Osteocyte (in vitro differentiated cells): Measurements from ENCODE around the gene ALOX15. TPM values are rescaled to one million over a fixed set of nuclear protein-coding genes. Genes with fewer than 3 reads are reported as not detected.
"Not testable (repeated sequence)": the region's sequence is repeated elsewhere in the genome, so short reads cannot be mapped to it uniquely, and the experiment has no call there.

ENCODE experiments used
- DNase-seq: peaks from one replicate; pipeline ENCODE4 v3.0.0; 2021; ENCODE audit warnings: mixed read lengths; ENCODE audit not compliant: unreplicated experiment; ENCODE audit errors: extremely low spot score
- H3K27ac Mint-ChIP-seq: one replicate; pipeline ENCODE4 v1.8.0; 2021; ENCODE audit warnings: mild to moderate bottlenecking, mixed read lengths; ENCODE audit not compliant: unreplicated experiment
- H3K27me3 Mint-ChIP-seq: one replicate; pipeline ENCODE4 v1.8.0; 2021; ENCODE audit warnings: mixed read lengths; ENCODE audit not compliant: unreplicated experiment
- H3K36me3 Mint-ChIP-seq: one replicate; pipeline ENCODE4 v1.8.0; 2021; ENCODE audit warnings: mixed read lengths; ENCODE audit not compliant: unreplicated experiment
- H3K4me1 Mint-ChIP-seq: one replicate; pipeline ENCODE4 v1.8.0; 2021; ENCODE audit warnings: mixed read lengths; ENCODE audit not compliant: unreplicated experiment
- H3K4me3 Mint-ChIP-seq: one replicate; pipeline ENCODE4 v1.8.0; 2021; ENCODE audit warnings: mild to moderate bottlenecking, moderate library complexity, mixed read lengths; ENCODE audit not compliant: unreplicated experiment
- H3K9me3 Mint-ChIP-seq: one replicate; pipeline ENCODE4 v1.8.0; 2021; ENCODE audit warnings: mixed read lengths; ENCODE audit not compliant: unreplicated experiment
- total RNA-seq: library from RNA; stranded (reverse); gene quantifications from 2 replicates; pipeline ENCODE4 v1.2.1, GENCODE V29; 2021
- TF ChIP-seq, protein P1 (sequence below): fragments of 200-600 bp; sonication (generic); IDR thresholded peaks from 2 replicates; pipeline ENCODE4 v1.5.0; 2021; ENCODE audit warnings: antibody characterized with exemption, mild to moderate bottlenecking, moderate library complexity

The ALOX15 gene
- total RNA-seq, 1 donor from 2014 or later, result not detected

DNA sequence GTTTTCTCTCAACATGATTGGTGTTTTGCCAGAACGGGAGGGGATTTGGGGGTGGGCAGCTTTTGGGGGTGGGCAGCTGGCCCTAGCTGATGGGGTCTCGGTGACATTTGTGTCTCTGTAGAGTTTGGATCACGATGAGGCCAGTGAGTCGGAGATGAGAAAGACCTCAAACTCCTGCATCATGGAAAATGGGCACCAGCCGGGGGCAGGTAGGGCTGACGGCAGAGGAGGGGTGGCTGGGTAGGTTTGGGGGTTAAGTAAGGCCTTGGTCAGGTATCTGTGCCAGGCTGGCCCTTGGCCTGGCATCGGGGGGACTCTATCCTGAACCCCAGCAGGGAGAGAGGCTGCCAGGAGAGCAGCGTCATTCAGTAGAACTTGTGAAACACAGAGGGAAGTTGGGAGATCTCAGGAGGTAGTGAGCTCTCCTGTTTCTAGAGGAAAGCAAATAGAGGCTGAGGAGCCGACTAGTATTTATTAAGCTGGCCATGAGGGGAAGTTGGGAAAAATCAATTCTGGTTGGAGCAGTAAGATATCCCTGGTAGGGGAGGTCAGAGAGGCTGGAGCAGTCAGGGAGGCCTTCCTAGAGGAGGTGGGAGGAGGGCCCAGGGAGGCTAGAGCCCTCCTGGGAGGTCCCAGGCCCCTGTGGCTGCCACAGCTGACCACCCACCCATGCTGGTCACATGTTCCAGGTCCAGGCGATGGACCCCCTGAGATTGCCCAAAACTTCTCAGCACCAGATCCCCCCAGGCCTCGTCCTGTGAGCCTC, 49.1 kb downstream of the ALOX15 start:
- Mint-ChIP-seq H3K4me3 (no peak overlapping the region), H3K9me3 (no peaks in the 10 kb centered on the region), H3K4me1 (peaks cover 10% of the 10 kb centered on the region), H3K36me3 (no peaks in the 10 kb centered on the region), H3K27ac (no peak overlapping the region), H3K27me3 (peaks cover 18% of the 10 kb centered on the region)
- TF ChIP-seq, protein P1, sequence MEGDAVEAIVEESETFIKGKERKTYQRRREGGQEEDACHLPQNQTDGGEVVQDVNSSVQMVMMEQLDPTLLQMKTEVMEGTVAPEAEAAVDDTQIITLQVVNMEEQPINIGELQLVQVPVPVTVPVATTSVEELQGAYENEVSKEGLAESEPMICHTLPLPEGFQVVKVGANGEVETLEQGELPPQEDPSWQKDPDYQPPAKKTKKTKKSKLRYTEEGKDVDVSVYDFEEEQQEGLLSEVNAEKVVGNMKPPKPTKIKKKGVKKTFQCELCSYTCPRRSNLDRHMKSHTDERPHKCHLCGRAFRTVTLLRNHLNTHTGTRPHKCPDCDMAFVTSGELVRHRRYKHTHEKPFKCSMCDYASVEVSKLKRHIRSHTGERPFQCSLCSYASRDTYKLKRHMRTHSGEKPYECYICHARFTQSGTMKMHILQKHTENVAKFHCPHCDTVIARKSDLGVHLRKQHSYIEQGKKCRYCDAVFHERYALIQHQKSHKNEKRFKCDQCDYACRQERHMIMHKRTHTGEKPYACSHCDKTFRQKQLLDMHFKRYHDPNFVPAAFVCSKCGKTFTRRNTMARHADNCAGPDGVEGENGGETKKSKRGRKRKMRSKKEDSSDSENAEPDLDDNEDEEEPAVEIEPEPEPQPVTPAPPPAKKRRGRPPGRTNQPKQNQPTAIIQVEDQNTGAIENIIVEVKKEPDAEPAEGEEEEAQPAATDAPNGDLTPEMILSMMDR, result no peak
- no peak for DNase-seq

DNA sequence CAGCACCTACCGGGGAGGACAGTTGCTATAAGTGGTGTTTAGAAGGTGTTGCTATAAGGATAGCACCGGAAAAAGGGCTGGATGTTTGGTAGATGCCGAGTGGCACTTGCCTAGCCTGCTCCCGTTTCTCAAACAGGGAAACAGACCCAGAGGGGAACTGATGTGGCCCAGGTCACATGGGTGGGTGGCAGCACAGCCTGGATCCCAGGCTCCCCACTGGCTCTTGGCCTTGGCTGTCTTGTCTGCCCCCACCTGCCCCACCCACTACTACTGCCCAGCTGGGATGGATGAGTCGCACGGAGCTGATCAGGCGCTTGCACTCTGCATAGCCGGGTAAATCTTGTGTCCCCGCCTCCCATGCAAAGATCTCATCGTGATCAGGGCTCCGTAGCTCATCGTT, 49.9 kb downstream of the ALOX15 start:
- Mint-ChIP-seq H3K4me3 (no peak overlapping the region), H3K27ac (no peak overlapping the region), H3K36me3 (no peaks in the 10 kb centered on the region), H3K27me3 (peaks cover 25% of the 10 kb centered on the region), H3K4me1 (peaks cover 11% of the 10 kb centered on the region), H3K9me3 (no peaks in the 10 kb centered on the region)
- TF ChIP-seq, protein P1, result no peak
- no peak for DNase-seq

DNA sequence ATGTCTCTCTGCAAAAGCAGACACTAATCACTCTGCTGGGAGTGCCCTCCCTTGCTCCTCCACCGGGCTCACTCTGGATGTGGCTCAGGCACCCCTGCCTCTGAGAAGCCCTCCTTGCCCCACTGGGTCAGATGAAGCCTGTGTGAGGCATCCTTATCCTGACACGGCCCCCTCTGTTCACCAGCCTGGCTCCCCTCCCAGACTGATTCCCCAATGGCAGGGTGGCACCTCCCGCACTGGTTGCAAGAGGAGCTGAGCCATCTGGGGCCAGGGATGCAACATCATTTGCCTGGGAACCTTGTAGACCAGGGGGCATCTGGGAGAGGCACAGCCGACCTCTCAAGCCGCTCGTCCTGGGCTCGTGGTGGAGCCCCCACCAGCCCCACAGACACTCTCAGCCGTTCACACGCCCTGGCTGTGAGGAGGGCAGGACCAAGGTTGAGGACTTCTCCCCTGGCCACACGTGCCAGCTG, 50.5 kb downstream of the ALOX15 start:
- TF ChIP-seq, protein P1, result no peak
- DNase-seq, result no peak
- Mint-ChIP-seq H3K27ac (no peak overlapping the region), H3K4me3 (no peak overlapping the region), H3K27me3 (peaks cover 30% of the 10 kb centered on the region), H3K36me3 (no peaks in the 10 kb centered on the region), H3K9me3 (no peaks in the 10 kb centered on the region), H3K4me1 (peaks cover 13% of the 10 kb centered on the region)

- DNase-seq, H3K36me3 Mint-ChIP-seq, H3K27ac Mint-ChIP-seq, H3K4me3 Mint-ChIP-seq, H3K9me3 Mint-ChIP-seq: not testable (repeated sequence)
- H3K27me3 Mint-ChIP-seq, result peaks cover 38% of the 10 kb centered on the region
- peaks cover 16% of the 10 kb centered on the region for H3K4me1 Mint-ChIP-seq
Measured at GRCh38 chr17:4590042-4590441, 51.4 kb downstream of the ALOX15 start.

DNA sequence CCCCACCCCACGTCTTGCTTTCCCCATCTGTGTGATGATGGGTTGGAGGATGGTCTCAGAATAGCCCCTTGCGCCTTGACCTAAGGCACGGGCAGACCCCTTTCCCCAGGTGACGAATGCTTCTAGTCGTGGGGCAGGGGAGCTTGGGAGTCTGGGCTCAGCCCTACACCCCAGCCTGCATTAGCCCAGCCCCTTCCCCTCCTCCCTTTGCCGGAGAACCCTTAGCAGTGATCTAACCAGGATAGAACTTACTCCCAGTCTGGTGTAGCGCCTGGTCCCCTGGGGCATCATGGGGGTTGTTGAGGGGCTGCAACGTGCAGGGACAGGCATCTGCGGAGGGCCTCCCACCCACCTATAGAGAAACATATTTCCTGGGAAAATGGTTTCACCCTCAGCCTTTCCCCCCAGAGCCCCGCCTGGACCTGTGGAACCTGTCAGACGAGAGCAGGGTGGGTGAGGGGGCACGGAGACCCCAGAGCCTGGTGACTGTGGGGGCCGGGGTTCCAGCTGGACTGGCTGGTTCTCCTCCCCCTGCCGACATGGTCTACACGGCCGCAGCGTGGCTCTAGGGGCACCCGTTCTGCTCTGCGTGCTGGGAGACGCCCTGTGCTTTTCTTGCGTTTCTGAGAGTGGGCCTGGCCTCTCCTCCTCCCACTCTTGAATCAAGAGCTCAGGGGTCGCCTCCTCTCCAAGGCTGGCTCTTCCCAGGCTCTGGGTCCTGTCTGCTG, 52.4 kb downstream of the ALOX15 start:
- H3K27me3 Mint-ChIP-seq, result peaks cover 38% of the 10 kb centered on the region
- TF ChIP-seq, protein P1, result no peak
- no peak overlapping the region for H3K27ac Mint-ChIP-seq
- no peaks in the 10 kb centered on the region for H3K36me3 Mint-ChIP-seq
- H3K4me1 Mint-ChIP-seq, result peaks cover 17% of the 10 kb centered on the region
- no peak overlapping the region for H3K4me3 Mint-ChIP-seq
- H3K9me3 Mint-ChIP-seq, result no peaks in the 10 kb centered on the region
- DNase-seq, result no peak
